Effector memory CD4-positive, alpha-beta T cell (primary cell): ENCODE measurements around the gene GZMM.

Experiments used
- DNase-seq, 3 donors: peaks; one replicate each; pipeline ENCODE4 v3.0.0-alpha.2; 2020
- H3K27ac ChIP-seq: 2 replicates; pipeline ENCODE4 v1.7.0; 2013; ENCODE audit warnings: mild to moderate bottlenecking, low read length, moderate library complexity; ENCODE audit not compliant: insufficient read depth, poor library complexity, severe bottlenecking
- H3K27me3 ChIP-seq: replicated peaks from 2 replicates; pipeline ENCODE4 v1.7.0; 2013; ENCODE audit warnings: mild to moderate bottlenecking, low read length; ENCODE audit not compliant: insufficient read depth, control insufficient read depth, poor library complexity, severe bottlenecking
- H3K36me3 ChIP-seq: 2 replicates; pipeline ENCODE4 v1.7.0; 2013; ENCODE audit warnings: mild to moderate bottlenecking, low read length, moderate library complexity; ENCODE audit not compliant: control insufficient read depth, insufficient read depth
- H3K4me1 ChIP-seq: 2 replicates; pipeline ENCODE4 v1.7.0; 2013; ENCODE audit warnings: low read length, mild to moderate bottlenecking; ENCODE audit not compliant: control insufficient read depth, insufficient read depth, poor library complexity, severe bottlenecking
- H3K4me3 ChIP-seq: 2 replicates; pipeline ENCODE4 v1.7.0; 2013; ENCODE audit warnings: low read length, low read depth, mild to moderate bottlenecking; ENCODE audit not compliant: insufficient read depth, poor library complexity, severe bottlenecking
- H3K9me3 ChIP-seq: 2 replicates; pipeline ENCODE4 v1.7.0; 2013; ENCODE audit warnings: mild to moderate bottlenecking, low read length, moderate library complexity; ENCODE audit not compliant: control insufficient read depth

Gene GZMM

GRCh38 chr19:498977-499623, 44.8 kb upstream of the GZMM start:
- H3K27me3 ChIP-seq, result peaks cover 13% of the 10 kb centered on the region
- no peak for DNase-seq

GRCh38 chr19:501646-502045, 42.2 kb upstream of the GZMM start:
- H3K4me1 ChIP-seq, result peaks cover 15% of the 10 kb centered on the region
- H3K4me3 ChIP-seq, result no peak overlapping the region
- H3K36me3 ChIP-seq, result no peaks in the 10 kb centered on the region
- H3K9me3 ChIP-seq, result no peaks in the 10 kb centered on the region
- no peak for DNase-seq
- no peak overlapping the region for H3K27ac ChIP-seq
- H3K27me3 ChIP-seq, result peaks cover 13% of the 10 kb centered on the region

More at GRCh38 chr19:498977-499623, 44.8 kb upstream of the GZMM start:
- Histone ChIP-seq H3K36me3 (no peaks in the 10 kb centered on the region), H3K4me1 (peaks cover 18% of the 10 kb centered on the region), H3K9me3 (no peaks in the 10 kb centered on the region), H3K27ac (no peak overlapping the region), H3K4me3 (no peak overlapping the region)

- H3K27me3 ChIP-seq, result no peaks in the 10 kb centered on the region
- no peak for DNase-seq
- peaks cover 26% of the 10 kb centered on the region for H3K4me1 ChIP-seq
- no peak overlapping the region for H3K4me3 ChIP-seq
- no peaks in the 10 kb centered on the region for H3K36me3 ChIP-seq
- H3K9me3 ChIP-seq, result no peaks in the 10 kb centered on the region
- no peak overlapping the region for H3K27ac ChIP-seq
These were observed 39.2 kb upstream of the GZMM start for GRCh38 chr19:504616-505015.

GRCh38 chr19:506404-507285, 37.2 kb upstream of the GZMM start:
- DNase-seq, result peak; percentile 84 to 94 (median 89)
- H3K4me3 ChIP-seq, result peak overlapping the region; percentile 82
- no peaks in the 10 kb centered on the region for H3K36me3 ChIP-seq
- H3K27me3 ChIP-seq, result no peaks in the 10 kb centered on the region
- no peaks in the 10 kb centered on the region for H3K9me3 ChIP-seq
- H3K27ac ChIP-seq, result peak overlapping the region; percentile 91
- H3K4me1 ChIP-seq, result peaks cover 40% of the 10 kb centered on the region

- Histone ChIP-seq H3K27me3 (no peaks in the 10 kb centered on the region), H3K36me3 (no peaks in the 10 kb centered on the region), H3K4me3 (peak within 1 kb of the TSS; percentile 82), H3K27ac (peak within 1 kb of the TSS; percentile 91), H3K9me3 (no peaks in the 10 kb centered on the region), H3K4me1 (peaks cover 49% of the 10 kb centered on the region)
- peak; percentile 61 to 83 (median 71) for DNase-seq
These were observed 36.3 kb upstream of the GZMM start, which contains the start of gene TPGS1 for GRCh38 chr19:507286-508203. TSS of gene TPGS1 (plus strand) at chr19:507497. CDS start at chr19:507507, 10 bp downstream.

- DNase-seq, result no peak
- H3K4me1 ChIP-seq, result peaks cover 53% of the 10 kb centered on the region
- no peaks in the 10 kb centered on the region for H3K9me3 ChIP-seq
- no peaks in the 10 kb centered on the region for H3K27me3 ChIP-seq
- H3K4me3 ChIP-seq, result peak overlapping the region; percentile 82
- peak overlapping the region; percentile 91 for H3K27ac ChIP-seq
- H3K36me3 ChIP-seq, result no peaks in the 10 kb centered on the region
These were observed 35.4 kb upstream of the GZMM start for GRCh38 chr19:508204-509150.

- no peaks in the 10 kb centered on the region for H3K27me3 ChIP-seq
- no peaks in the 10 kb centered on the region for H3K36me3 ChIP-seq
- peak overlapping the region; percentile 38 for H3K4me3 ChIP-seq
- H3K27ac ChIP-seq, result peak overlapping the region; percentile 91
- peaks cover 53% of the 10 kb centered on the region for H3K4me1 ChIP-seq
- peak; percentile 82 to 85 (median 82) for DNase-seq
- H3K9me3 ChIP-seq, result no peaks in the 10 kb centered on the region
These were observed 33.2 kb upstream of the GZMM start for GRCh38 chr19:510606-511100.

- Histone ChIP-seq H3K36me3 (no peaks in the 10 kb centered on the region), H3K9me3 (no peaks in the 10 kb centered on the region), H3K4me3 (peak overlapping the region; percentile 38), H3K27me3 (no peaks in the 10 kb centered on the region), H3K27ac (peak overlapping the region; percentile 91), H3K4me1 (peaks cover 48% of the 10 kb centered on the region)
- DNase-seq, result peak; percentile 87 to 94 (median 88)
These were observed 32.6 kb upstream of the GZMM start for GRCh38 chr19:511101-511851.
